Fibroblast of pulmonary artery (primary cell): ENCODE measurements around the gene OR6S1.
"Not testable (repeated sequence)": the region's sequence is repeated elsewhere in the genome, so short reads cannot be mapped to it uniquely, and the experiment has no call there.

Experiments used
- DNase-seq: peaks from one replicate; pipeline ENCODE4 v3.0.0-alpha.2; 2010; ENCODE audit warnings: low read depth
- H3K4me3 ChIP-seq: replicated peaks from 2 replicates; pipeline ENCODE4 v1.5.1; 2011; ENCODE audit warnings: low read depth, mild to moderate bottlenecking, control low read depth, low read length, moderate library complexity
- TF ChIP-seq, protein P1 (sequence below): IDR thresholded peaks from 2 replicates; pipeline ENCODE4 v1.5.1; 2011; ENCODE audit warnings: mild to moderate bottlenecking, control low read depth, low read length, inconsistent platforms; ENCODE audit errors: missing control alignments

The OR6S1 gene

DNA sequence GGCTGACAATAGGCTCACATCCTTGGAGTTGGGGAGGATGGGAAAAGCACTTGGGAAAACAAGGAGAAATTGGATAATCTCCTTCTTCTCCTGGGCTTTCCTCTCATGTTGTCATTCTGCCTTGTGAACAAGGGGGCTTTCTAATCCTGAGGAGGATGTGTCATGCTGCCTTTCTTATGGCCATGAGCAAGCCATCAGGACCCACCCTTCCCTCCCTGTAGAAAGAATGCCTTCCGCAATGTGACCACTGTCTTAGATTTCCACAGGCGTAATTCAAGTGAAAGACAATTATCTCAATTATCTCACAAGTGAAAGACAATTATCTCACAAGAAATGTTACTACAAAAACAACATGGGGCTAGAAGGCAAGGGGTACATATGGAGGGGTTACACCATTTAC lies 3.0 kb upstream of the OR6S1 start:
- TF ChIP-seq, protein P1, sequence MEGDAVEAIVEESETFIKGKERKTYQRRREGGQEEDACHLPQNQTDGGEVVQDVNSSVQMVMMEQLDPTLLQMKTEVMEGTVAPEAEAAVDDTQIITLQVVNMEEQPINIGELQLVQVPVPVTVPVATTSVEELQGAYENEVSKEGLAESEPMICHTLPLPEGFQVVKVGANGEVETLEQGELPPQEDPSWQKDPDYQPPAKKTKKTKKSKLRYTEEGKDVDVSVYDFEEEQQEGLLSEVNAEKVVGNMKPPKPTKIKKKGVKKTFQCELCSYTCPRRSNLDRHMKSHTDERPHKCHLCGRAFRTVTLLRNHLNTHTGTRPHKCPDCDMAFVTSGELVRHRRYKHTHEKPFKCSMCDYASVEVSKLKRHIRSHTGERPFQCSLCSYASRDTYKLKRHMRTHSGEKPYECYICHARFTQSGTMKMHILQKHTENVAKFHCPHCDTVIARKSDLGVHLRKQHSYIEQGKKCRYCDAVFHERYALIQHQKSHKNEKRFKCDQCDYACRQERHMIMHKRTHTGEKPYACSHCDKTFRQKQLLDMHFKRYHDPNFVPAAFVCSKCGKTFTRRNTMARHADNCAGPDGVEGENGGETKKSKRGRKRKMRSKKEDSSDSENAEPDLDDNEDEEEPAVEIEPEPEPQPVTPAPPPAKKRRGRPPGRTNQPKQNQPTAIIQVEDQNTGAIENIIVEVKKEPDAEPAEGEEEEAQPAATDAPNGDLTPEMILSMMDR: no peak
- no peak overlapping the region for H3K4me3 ChIP-seq
- no peak for DNase-seq

DNA sequence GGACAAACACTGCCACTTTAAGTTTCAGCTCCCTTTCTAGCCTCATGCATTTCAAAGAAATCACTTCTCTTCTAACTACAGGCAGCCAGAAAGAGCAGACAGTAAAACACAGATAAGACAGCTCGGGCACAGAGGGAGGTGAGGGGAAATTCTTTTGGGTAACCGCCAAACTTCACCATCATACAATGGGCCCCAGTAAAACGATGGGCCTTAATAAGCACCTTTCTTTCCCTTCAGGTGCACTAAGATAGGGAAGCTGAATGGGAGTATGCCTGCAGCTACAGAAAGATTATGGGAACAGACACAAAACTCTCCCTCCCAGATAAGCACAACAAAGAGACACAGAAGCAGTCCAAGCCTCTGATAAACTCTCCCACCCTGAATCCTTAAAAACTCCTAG lies 1.3 kb upstream of the OR6S1 start:
- DNase-seq, H3K4me3 ChIP-seq: not testable (repeated sequence)

DNA sequence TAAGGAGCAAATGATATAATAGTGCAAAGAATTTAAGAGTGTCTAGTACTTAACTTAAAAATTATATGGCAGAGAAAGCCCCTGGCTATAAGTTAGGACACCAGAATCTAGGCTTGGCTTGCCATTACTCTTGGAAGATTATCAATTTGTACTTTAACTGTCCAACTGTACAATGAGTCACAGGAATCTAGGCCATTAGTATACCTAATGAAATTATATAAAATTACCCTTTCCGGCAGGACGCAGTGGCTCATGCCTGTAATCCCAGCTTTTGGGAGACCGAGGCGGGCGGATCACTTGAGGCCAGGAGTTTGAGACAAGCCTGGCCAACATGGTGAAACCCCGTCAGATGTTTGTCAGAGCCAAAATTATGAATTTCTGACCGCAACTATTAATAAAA lies 691 bp upstream of the OR6S1 start:
- TF ChIP-seq, protein P1: no peak
- no peak for DNase-seq
- H3K4me3 ChIP-seq: no peak overlapping the region

DNA sequence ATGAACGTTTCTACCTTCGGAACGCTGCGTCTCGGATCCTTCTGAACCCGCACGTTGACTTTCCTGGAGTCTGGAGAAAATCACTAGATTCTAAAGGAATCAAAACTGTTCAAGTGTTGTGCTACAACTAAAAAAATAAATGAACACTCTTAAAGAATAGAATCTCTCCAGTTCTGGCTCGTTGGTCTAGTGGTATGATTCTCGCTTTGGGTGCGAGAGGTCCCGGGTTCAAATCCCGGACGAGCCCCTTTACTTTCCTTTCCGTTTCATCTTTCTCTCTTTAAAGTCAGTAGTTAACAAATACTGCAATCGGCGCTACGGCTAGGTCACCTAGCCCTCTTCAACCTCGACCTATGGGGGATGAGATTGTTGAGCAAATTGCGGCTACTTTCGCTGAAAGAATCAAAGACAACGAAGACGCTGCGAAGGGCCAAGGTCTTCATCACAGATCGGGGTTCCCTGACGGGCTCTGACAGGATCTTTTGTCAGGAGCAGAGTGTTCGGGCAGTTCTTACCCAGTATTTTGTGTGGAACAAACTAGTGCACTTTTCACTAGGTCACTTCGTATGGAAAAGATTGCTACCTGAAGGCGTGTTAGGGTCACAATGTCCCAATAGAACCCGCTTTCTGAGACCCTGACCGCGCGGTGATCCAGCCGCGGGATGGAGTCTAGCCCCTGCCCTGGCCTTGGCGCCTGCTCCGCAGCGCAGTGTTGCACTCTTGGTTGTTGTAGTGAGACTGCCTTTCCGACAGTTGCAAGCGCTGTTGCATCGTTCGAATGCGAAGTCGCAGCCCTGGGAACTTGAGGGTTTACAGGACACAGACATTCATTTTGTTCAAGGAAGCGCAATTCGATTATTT lies 8.4 kb downstream of the OR6S1 start:
- TF ChIP-seq, protein P1: no peak
- H3K4me3 ChIP-seq: peak overlapping the region; percentile 49
- peak; percentile 65 for DNase-seq

DNA sequence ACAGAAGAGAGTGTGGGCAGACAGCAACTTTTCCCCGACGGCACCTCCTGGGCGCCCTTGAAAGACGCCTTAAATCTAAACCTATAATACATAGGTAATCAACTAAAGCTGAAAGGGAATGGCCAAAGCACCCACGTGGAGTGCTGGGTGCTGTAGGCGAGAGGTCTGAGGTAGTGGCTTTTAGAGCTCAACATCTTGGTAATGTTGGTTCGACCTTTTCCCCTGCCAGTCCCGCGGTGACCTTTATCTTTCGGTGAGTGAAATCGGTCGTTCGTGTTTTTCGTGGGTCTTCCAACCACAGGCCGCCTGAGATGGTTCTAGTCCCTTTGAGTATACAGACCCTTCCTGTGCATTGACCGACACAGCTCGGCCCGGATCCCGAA lies 9.1 kb downstream of the OR6S1 start:
- TF ChIP-seq, protein P1: no peak
- peak overlapping the region; percentile 49 for H3K4me3 ChIP-seq
- DNase-seq: no peak

DNA sequence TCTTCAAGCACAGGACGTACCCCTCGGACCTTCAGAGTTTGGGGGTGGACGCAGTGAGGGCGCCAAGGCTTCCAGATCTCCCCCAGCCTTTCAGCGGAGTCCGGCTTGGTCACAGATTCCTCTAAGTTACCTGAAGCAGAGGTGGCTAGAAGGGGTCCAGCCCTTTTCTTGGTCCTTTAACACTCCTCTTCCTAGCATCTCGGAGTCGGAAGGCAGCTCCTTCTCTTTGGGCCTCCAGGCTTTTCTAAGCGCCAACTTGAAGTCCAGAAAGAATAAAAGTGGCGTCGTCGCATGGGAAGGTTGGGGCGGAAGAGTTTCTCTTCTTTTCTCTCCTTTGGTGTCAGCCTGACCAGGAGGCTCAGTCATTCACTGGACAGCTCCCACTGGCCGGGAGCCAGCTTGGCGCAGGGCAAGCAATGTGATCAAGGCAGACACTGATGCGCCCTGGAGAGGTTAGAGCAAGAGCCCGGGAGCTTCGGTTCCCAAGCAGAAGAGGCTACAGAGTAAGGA lies 9.6 kb downstream of the OR6S1 start:
- H3K4me3 ChIP-seq: peak overlapping the region; percentile 49
- DNase-seq: peak; percentile 72

DNA sequence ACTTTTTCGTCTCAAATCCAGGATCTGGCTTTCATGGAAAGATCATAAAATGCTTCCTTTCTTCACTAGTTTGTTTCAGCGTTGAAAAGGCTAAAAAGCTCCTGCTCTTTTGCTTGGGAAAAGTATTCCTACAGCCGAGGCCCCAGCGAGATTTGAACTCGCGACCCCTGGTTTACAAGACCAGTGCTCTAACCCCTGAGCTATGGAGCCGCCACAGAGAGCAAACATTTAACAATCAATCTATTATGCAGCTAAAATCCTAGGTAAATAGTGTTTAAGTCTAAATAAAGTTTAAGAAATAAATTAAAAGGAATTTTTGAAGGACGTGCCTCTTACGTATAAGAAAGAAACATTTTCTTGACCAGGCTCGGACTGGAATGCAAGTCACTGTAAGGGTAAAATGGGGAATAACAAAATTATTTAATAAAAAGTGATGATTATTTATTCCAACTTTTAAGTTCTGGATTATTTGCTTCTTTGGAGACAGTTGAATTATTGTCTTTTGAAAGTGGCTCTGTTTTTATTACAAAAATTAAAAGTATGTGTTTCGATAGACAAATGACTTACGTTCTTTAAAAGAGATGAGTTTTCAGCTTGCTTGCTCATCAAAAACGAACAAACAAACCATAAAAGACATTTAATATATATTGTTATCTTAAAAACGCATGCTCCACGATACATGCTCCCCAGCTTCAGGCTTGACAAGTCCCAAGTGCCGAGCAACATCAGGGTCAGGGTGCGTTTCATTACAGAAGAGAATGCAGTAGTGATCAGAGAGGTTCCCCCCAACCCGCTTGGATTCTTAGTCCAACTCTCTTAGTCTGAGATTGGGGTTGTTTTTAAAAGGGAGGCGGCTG lies 10.2 kb downstream of the OR6S1 start:
- DNase-seq: peak; percentile 64
- H3K4me3 ChIP-seq: peak overlapping the region; percentile 54
- TF ChIP-seq, protein P1: no peak

More for the DNA sequence above, 9.6 kb downstream of the OR6S1 start:
- TF ChIP-seq, protein P1: no peak
